OCI-LY7 (cell line): ENCODE data around the gene PRKN.

Experiments
- EZH2phosphoT487 ChIP-seq: fragments of 200-600 bp; sonication (generic); IDR thresholded peaks from 2 replicates; pipeline ENCODE4 v1.6.1; 2018; ENCODE audit warnings: low read depth, borderline replicate concordance, mild to moderate bottlenecking, mixed run types, antibody characterized with exemption, low read length, moderate library complexity, mixed read lengths
- TF ChIP-seq, protein P1 (sequence below): fragments of 200-600 bp; sonication (generic); conservative IDR thresholded peaks from 2 replicates; pipeline ENCODE4 v1.5.1; 2014; ENCODE audit warnings: mild to moderate bottlenecking, antibody characterized with exemption, low read length, moderate library complexity, mixed read lengths

DNA sequence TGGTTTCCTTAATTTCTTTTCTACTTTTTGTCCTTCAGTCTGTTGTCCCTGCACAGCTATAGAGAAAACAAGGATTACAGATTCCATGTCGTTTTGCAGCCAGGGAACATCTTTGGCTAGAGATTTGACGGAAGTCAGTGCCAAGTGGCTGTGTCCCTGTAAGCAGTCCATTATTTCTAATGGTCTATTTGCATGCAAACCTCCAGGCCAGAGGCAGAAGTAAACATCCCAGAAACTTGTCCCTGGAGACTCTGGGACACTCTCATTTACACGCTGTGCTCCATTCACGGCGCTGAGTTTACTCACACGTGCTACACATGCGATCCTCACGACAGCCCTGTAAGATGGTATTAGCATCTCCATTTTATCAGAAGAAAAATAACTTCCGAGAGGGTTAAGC lies 355.5 kb downstream of the PRKN start:
- TF ChIP-seq, protein P1, sequence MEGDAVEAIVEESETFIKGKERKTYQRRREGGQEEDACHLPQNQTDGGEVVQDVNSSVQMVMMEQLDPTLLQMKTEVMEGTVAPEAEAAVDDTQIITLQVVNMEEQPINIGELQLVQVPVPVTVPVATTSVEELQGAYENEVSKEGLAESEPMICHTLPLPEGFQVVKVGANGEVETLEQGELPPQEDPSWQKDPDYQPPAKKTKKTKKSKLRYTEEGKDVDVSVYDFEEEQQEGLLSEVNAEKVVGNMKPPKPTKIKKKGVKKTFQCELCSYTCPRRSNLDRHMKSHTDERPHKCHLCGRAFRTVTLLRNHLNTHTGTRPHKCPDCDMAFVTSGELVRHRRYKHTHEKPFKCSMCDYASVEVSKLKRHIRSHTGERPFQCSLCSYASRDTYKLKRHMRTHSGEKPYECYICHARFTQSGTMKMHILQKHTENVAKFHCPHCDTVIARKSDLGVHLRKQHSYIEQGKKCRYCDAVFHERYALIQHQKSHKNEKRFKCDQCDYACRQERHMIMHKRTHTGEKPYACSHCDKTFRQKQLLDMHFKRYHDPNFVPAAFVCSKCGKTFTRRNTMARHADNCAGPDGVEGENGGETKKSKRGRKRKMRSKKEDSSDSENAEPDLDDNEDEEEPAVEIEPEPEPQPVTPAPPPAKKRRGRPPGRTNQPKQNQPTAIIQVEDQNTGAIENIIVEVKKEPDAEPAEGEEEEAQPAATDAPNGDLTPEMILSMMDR = no peak
- TF ChIP-seq EZH2phosphoT487 = no peak
